Neuronal stem cell (in vitro differentiated cells): ENCODE data around the gene PIEZO1.

Source experiments
- DNase-seq: peaks from one replicate; pipeline ENCODE4 v3.0.0-alpha.2; 2013; ENCODE audit warnings: low spot score
- H2AFZ ChIP-seq: one replicate; pipeline ENCODE4 v1.6.1; 2013; ENCODE audit warnings: mild to moderate bottlenecking, low read length, inconsistent platforms
- H2AK5ac ChIP-seq: 2 replicates; pipeline ENCODE4 v1.6.1; 2013; ENCODE audit warnings: low read depth, mild to moderate bottlenecking, inconsistent platforms, low read length, moderate library complexity, mixed read lengths
- H2BK120ac ChIP-seq: 2 replicates; pipeline ENCODE4 v1.6.1; 2013; ENCODE audit warnings: low read depth, mild to moderate bottlenecking, inconsistent platforms, low read length, moderate library complexity, mixed read lengths
- H2BK12ac ChIP-seq: one replicate; pipeline ENCODE4 v1.6.1; 2013; ENCODE audit warnings: low read length, inconsistent platforms
- H2BK15ac ChIP-seq: 2 replicates; pipeline ENCODE4 v1.6.1; 2013; ENCODE audit warnings: mild to moderate bottlenecking, low read length, inconsistent platforms, mixed read lengths
- H2BK5ac ChIP-seq: one replicate; pipeline ENCODE4 v1.6.1; 2013; ENCODE audit warnings: inconsistent platforms, mild to moderate bottlenecking, low read length, moderate library complexity
- H3K14ac ChIP-seq: one replicate; pipeline ENCODE4 v1.6.1; 2013; ENCODE audit warnings: low read length, inconsistent platforms
- H3K18ac ChIP-seq: 2 replicates; pipeline ENCODE4 v1.6.1; 2013; ENCODE audit warnings: low read length, inconsistent platforms
- H3K23ac ChIP-seq: 2 replicates; pipeline ENCODE4 v1.6.1; 2013; ENCODE audit warnings: low read depth, mild to moderate bottlenecking, mixed read lengths, low read length, inconsistent platforms; ENCODE audit not compliant: poor library complexity
- H3K27ac ChIP-seq: replicated peaks from 3 replicates; pipeline ENCODE4 v1.5.1; 2013; ENCODE audit warnings: low read length, inconsistent platforms
- H3K27me3 ChIP-seq, 3 experiments: 2 replicates each; pipeline ENCODE4 v1.6.1; 2013; ENCODE audit warnings: low read length in 3 of 3, mild to moderate bottlenecking in 2 of 3, inconsistent platforms in 1 of 3, low read depth in 1 of 3, mixed read lengths in 1 of 3, moderate library complexity in 1 of 3; ENCODE audit not compliant: control insufficient read depth in 3 of 3, insufficient read depth in 3 of 3
- H3K36me3 ChIP-seq, 2 donors: replicated peaks in 1 of 2; 2 replicates each; pipeline ENCODE4 v1.6.1; 2013; ENCODE audit warnings: low read length in 2 of 2; ENCODE audit not compliant: control insufficient read depth in 2 of 2, insufficient read depth in 2 of 2
- H3K4ac ChIP-seq: 2 replicates; pipeline ENCODE4 v1.6.1; 2013; ENCODE audit warnings: inconsistent platforms, mild to moderate bottlenecking, low read length, moderate library complexity
- H3K4me1 ChIP-seq, 2 donors: 1 replicate in 1 of 2; 2 replicates in 1 of 2; pipeline ENCODE4 v1.6.1; 2013; ENCODE audit warnings: low read length in 2 of 2, low read depth in 1 of 2; ENCODE audit not compliant: control insufficient read depth in 2 of 2, insufficient read depth in 1 of 2
- H3K4me2 ChIP-seq: one replicate; pipeline ENCODE4 v1.6.1; 2013; ENCODE audit warnings: mild to moderate bottlenecking, low read length, inconsistent platforms; ENCODE audit not compliant: insufficient read depth, poor library complexity, severe bottlenecking
- H3K4me3 ChIP-seq, 2 donors: 2 replicates each; pipeline ENCODE4 v1.5.1; 2013; ENCODE audit warnings: low read length in 2 of 2, mild to moderate bottlenecking in 2 of 2, inconsistent platforms in 1 of 2, moderate library complexity in 1 of 2
- H3K79me1 ChIP-seq: one replicate; pipeline ENCODE4 v1.6.1; 2013; ENCODE audit warnings: low read depth, mild to moderate bottlenecking, inconsistent platforms, low read length, moderate library complexity
- H3K9ac ChIP-seq: one replicate; pipeline ENCODE4 v1.6.1; 2013; ENCODE audit warnings: mild to moderate bottlenecking, low read depth, low read length, inconsistent platforms; ENCODE audit not compliant: poor library complexity
- H3K9me3 ChIP-seq, 2 donors: replicated peaks in 1 of 2; 2 replicates each; pipeline versions ENCODE3 to v1.6.1; 2013; ENCODE audit warnings: low read length in 2 of 2, mild to moderate bottlenecking in 2 of 2, inconsistent platforms in 1 of 2, low read depth in 1 of 2, mixed read lengths in 1 of 2, moderate library complexity in 1 of 2; ENCODE audit not compliant: control insufficient read depth in 2 of 2, insufficient read depth in 1 of 2
- H4K8ac ChIP-seq: one replicate; pipeline ENCODE4 v1.6.1; 2013; ENCODE audit warnings: low read depth, mild to moderate bottlenecking, inconsistent platforms, low read length, moderate library complexity
- H4K91ac ChIP-seq: one replicate; pipeline ENCODE4 v1.6.1; 2013; ENCODE audit warnings: low read length, low read depth, mild to moderate bottlenecking, inconsistent platforms; ENCODE audit not compliant: poor library complexity
- WGBS, 2 donors: extraction: QIAGEN DNeasy Blood & Tissue Kit; methylation state at CpG; one replicate each; pipeline ENCODE4 v1.1.7; 2013; ENCODE audit warnings: missing lambda C conversion rate in 2 of 2, mixed read lengths in 1 of 2; ENCODE audit not compliant: insufficient read length in 2 of 2, insufficient replicate concordance in 1 of 2; ENCODE audit errors: extremely low coverage in 2 of 2; 5-methylcytosine and 5-hydroxymethylcytosine counted together

PIEZO1 gene

DNA sequence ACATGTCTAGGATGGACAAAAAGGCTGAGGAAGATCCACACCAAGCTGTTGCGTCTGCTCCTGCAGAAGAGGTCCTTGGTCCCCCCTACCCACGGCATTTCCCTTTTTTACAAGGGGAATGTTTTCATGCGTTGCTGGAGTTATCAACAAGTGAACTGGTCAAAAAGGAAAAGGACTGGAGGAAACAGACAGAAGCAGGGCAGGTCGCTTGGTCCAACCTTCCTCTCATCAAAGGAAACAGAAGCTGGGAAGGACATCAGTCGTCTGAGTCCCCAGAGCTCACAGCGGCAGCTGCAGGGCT lies 26.1 kb downstream of the PIEZO1 start:
- Histone ChIP-seq H3K23ac (peak overlapping the region; percentile 77), H2BK12ac (no peak overlapping the region), H2BK15ac (no peak overlapping the region), H3K27ac (no peak overlapping the region), H3K9me3 (no peaks in the 10 kb centered on the region), H3K4ac (no peak overlapping the region), H2BK120ac (no peak overlapping the region), H3K36me3 (no peaks in the 10 kb centered on the region), H4K8ac (no peak overlapping the region), H3K4me3 (no peak overlapping the region), H3K9ac (no peak overlapping the region), H3K4me2 (no peak overlapping the region), H4K91ac (no peak overlapping the region), H2AK5ac (no peak overlapping the region), H2BK5ac (no peak overlapping the region), H3K79me1 (no peaks in the 10 kb centered on the region), H3K18ac (no peak overlapping the region), H3K4me1 (peaks cover 19 to 24% of the 10 kb centered on the region in 2 donors), H3K14ac (no peak overlapping the region), H2AFZ (no peak overlapping the region), H3K27me3 (no peaks in the 10 kb centered on the region)
- DNase-seq: no peak
- no CpG with 5 or more reads among the region's 6 CpGs for WGBS, 2 donors

DNA sequence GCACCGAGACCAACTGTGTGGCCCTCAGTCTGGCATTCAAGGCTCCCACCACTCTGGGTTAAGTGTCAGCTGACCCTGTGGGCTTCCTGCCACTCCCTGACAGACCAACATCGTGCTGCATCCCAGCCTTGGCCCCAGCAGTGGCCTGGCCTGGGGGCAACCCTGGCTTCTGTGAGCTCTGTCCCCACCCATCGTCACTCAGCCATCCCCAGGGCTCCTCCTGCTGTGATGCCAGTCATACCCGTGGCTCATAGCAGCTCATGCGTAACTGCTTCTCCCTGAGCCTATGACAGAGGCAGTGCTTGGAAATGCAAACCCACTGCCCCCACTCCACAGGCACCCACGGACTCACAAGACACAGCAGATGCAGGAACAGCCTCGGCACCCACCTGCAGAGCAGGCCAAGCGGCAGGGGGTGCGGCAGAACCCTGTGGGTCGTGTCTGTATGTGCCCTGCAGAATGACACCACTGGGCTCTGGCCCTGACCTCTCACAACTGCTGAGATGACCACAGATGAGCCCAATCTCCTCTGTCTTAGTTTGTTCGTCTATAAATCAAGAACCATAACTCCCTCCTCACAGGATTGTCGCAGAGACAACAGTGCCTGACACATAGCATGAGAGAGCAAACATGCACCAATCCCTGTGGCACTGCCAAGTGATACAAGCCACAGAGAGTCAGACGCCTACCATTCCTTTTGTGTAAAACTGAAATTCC lies 26.6 kb downstream of the PIEZO1 start:
- Histone ChIP-seq H3K36me3 (no peaks in the 10 kb centered on the region), H3K4ac (no peak overlapping the region), H3K27me3 (no peaks in the 10 kb centered on the region), H3K9me3 (no peaks in the 10 kb centered on the region), H2AFZ (no peak overlapping the region), H3K23ac (no peak overlapping the region), H2AK5ac (peak overlapping the region; percentile 96), H3K9ac (no peak overlapping the region), H2BK15ac (no peak overlapping the region), H2BK5ac (no peak overlapping the region), H2BK12ac (no peak overlapping the region), H3K14ac (no peak overlapping the region), H3K79me1 (no peaks in the 10 kb centered on the region), H3K18ac (peak overlapping the region; percentile 11), H3K27ac (no peak overlapping the region), H3K4me2 (no peak overlapping the region), H4K8ac (no peak overlapping the region), H2BK120ac (no peak overlapping the region), H3K4me3 (peak overlapping the region in 1 of 2 donors; percentile 23), H3K4me1 (peaks cover 14 to 23% of the 10 kb centered on the region in 2 donors), H4K91ac (no peak overlapping the region)
- WGBS, 2 donors: no CpG with 5 or more reads among the region's 13 CpGs
- no peak for DNase-seq

DNA sequence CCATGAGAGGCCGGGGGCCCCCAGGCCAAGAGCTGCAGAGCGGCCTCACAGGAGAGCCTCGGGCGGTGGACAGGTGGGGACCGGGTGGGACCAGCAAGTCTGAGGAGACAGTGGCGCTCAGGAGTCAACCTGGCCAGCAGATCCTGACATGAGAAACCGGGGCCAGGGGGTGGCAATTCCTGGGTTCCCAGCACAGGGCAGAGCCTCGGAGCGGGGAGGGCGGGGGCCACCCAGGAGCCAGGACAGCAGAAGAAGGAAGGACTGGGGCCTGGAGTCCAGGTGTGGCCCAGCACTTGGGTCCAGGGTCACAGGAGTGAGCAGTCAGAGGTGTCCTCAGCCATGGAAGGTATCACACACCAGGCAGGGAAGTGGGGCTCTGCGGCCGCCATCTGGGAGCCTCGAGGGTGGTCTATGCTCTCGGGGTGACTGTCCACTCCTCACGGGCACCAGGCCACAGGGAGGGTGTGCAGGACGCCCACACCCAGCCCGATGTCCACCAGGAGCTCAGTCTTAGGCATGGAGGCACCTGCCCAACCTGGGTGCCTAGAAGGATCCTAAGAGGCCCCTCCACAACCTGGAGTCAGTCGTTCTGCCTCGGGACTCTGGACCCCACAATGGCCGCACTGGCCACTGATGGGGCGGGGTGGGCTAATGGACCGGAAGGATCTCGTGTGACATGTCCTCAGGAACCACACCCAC lies 29.1 kb downstream of the PIEZO1 start:
- H4K8ac ChIP-seq: no peak overlapping the region
- peak overlapping the region; percentile 31 for H3K14ac ChIP-seq
- H3K27ac ChIP-seq: no peak overlapping the region
- no peak overlapping the region for H3K23ac ChIP-seq
- peaks cover 7 to 13% of the 10 kb centered on the region in 2 donors for H3K4me1 ChIP-seq
- no peak overlapping the region for H3K9ac ChIP-seq
- no peak overlapping the region for H3K4me2 ChIP-seq
- peak overlapping the region; percentile 80 for H2AFZ ChIP-seq
- H3K18ac ChIP-seq: peak overlapping the region; percentile 41
- peak overlapping the region; percentile 25 for H4K91ac ChIP-seq
- peak overlapping the region; percentile 19 for H2BK15ac ChIP-seq
- no peaks in the 10 kb centered on the region for H3K9me3 ChIP-seq
- no peaks in the 10 kb centered on the region for H3K79me1 ChIP-seq
- no peak for DNase-seq
- peak overlapping the region; percentile 48 for H2AK5ac ChIP-seq
- no peak overlapping the region for H2BK12ac ChIP-seq
- no CpG with 5 or more reads among the region's 23 CpGs for WGBS, 2 donors
- H3K36me3 ChIP-seq: no peaks in the 10 kb centered on the region
- peak overlapping the region; percentile 19 for H2BK120ac ChIP-seq
- H3K4me3 ChIP-seq: no peak overlapping the region
- no peak overlapping the region for H3K4ac ChIP-seq
- H3K27me3 ChIP-seq: no peaks in the 10 kb centered on the region
- H2BK5ac ChIP-seq: no peak overlapping the region

DNA sequence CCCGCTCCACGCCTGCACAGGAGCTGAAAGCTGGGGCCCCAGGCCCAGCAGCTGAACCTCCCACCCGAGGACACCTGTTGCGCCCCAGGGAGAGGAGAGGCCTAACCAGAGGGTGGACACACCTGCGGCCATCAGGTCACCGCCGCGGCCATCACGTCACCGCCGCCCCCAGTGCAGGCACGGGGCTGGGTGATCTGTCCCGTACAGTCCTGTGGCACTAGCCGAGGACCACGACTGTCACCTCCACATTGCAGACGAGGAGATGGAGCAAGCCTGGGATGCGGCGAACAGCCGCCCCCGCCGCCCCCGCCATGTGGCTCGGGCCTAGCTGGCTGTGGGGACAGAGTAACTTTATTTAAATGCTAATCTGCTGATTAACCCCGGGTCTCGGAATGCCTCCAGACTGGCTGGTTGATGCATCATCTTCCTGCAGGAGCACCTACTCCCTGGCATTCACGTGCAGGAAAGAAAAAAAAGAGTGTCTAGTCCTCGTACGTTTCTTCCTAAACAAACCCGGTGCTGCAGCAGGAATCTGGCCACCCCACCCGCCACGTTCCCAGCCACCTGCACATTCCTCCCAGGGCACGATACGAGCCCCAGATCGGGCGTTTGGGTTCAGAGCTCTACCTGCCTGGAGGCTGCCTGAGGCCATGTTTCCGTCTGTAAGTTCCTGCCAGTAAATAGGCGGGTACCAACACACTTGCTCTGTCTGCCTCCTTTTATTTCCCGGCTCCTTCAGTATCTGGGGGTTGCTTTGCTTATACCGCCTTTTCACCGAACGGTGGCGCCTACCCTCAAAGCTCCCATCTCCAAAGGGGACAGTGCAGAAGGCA lies 29.9 kb downstream of the PIEZO1 start:
- H3K27me3 ChIP-seq: no peaks in the 10 kb centered on the region
- no peak overlapping the region for H3K27ac ChIP-seq
- H4K8ac ChIP-seq: no peak overlapping the region
- peak overlapping the region; percentile 85 for H3K18ac ChIP-seq
- no peak overlapping the region for H3K4me2 ChIP-seq
- H2AFZ ChIP-seq: peak overlapping the region; percentile 80
- H3K36me3 ChIP-seq: no peaks in the 10 kb centered on the region
- no peak overlapping the region for H3K9ac ChIP-seq
- no peak overlapping the region for H3K4ac ChIP-seq
- H3K4me1 ChIP-seq: peaks cover 7 to 13% of the 10 kb centered on the region in 2 donors
- H3K23ac ChIP-seq: peak overlapping the region; percentile 92
- no peaks in the 10 kb centered on the region for H3K79me1 ChIP-seq
- peak overlapping the region; percentile 97 for H2BK12ac ChIP-seq
- H2AK5ac ChIP-seq: peak overlapping the region; percentile 83
- peak overlapping the region; percentile 95 for H2BK15ac ChIP-seq
- H2BK120ac ChIP-seq: peak overlapping the region; percentile 88
- DNase-seq: no peak
- H2BK5ac ChIP-seq: peak overlapping the region; percentile 30
- WGBS, 2 donors: no CpG with 5 or more reads among the region's 42 CpGs
- H4K91ac ChIP-seq: peak overlapping the region; percentile 64
- H3K9me3 ChIP-seq: no peaks in the 10 kb centered on the region
- peak overlapping the region in 1 of 2 donors; percentile 29 for H3K4me3 ChIP-seq
- H3K14ac ChIP-seq: peak overlapping the region; percentile 77
